GM21447 (cell line): ENCODE measurements around the gene RUBCN.
"Not testable (repeated sequence)": the region's sequence is repeated elsewhere in the genome, so short reads cannot be mapped to it uniquely, and the experiment has no call there.

Source experiments
- ATAC-seq: cut with Tn5 transposase; IDR thresholded peaks from one replicate; pipeline ENCODE4 v1.9.1; 2021; ENCODE audit not compliant: unreplicated experiment

Gene RUBCN

DNA sequence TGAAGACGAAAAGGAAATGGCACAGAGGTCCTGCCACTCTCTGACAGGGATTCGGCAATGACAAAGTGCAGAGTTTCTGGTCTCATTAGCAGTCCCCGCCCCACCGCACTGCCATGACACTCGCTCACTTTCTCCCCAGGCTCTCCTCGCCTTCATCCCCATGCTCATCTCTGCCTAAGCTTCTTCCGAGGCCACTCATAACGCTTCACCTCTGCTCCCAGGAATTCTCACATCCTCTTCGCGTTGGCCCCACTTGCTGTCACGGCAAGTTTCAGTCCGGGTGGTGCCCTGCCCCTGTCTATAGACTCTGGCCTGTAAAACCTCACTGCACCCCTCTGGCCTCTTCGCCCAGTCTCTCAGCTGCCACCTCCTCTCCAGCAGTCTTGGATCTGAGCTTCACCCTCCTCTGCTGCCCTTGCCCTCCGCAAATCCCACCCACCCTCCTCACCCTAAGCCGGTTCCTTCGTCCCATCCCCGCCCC is 654 bp downstream of the RUBCN start:
- peak; percentile 28 for ATAC-seq

DNA sequence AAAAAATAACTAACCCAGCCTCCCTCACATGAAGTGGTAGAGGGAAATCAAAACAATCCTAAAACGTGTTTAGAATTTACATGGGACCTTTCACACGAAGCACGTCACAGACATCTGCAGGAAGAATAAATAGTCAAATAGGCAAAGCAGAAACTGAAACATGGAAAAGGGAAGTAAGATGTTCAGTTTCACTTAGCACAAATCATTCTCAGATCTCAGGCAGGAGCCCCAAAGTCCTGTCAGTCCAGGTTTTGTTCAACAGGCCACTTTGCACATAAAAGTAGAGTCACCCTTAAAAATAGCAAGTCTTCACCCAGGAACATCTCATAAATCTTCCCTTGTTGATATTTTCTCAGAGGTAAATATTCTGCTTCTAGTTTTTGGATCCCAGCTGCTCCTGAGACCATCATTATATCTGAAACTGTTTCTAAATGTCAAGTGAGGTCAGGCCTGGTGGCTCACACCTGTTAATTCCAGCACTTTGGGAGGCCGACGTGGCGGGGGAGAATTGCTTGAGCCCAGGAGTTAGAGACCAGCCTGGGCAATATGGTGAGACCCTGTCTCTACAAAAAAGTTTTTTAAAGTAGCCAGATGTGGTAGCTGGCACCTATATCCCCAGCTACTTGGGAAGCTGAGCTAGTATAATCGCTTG is 1.9 kb downstream of the RUBCN start:
- ATAC-seq: peak; percentile 48

DNA sequence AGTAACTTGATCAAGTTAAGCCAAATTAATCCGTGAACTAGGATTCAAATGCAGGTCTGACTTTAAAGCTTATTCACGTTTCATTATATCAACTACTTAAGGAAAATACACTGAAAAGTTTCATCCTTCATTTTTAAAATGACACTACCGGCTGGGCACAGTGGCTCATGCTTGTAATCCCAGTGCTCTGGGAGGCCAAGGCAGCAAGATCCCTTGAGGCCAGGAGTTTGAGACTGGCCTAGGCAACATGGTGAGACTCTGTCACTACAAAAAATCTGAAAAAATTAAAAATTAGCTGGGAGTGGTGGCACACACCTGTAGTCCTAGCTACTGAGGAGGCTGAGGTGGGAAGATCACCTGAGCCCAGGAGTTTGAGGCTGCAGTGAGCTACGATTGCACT is 3.7 kb downstream of the RUBCN start:
- no peak for ATAC-seq

DNA sequence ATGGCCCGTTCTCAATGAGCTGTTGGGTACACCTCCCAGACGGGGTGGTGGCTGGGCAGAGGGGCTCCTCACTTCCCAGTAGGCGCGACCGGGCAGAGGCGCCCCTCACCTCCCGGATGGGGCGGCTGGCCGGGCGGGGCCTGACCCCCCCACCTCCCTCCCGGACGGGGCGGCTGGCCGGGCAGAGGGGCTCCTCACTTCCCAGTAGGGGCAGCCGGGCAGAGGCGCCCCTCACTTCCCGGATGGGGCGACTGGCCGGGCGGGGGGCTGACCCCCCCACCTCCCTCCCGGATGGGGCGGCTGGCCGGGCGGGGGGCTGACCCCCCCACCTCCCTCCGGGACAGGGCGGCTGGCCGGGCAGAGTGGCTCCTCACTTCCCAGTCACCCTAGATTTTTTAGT is 5.2 kb downstream of the RUBCN start:
- ATAC-seq: not testable (repeated sequence)

DNA sequence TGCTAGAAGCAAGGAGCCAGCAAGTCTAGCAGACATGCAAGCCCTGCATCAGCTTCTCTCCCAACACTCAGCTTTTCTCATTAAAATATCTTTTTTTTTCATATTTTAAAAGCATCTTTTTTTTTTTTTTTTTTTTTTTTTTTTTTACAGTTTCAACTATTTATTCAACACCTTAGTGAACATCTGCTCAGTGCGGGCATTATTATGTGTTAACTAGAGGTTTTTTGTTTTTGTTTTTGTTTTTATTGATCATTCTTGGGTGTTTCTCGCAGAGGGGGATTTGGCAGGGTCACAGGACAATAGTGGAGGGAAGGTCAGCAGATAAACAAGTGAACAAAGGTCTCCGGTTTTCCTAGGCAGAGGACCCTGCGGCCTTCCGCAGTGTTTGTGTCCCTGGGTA is 5.9 kb downstream of the RUBCN start:
- not testable (repeated sequence) for ATAC-seq

DNA sequence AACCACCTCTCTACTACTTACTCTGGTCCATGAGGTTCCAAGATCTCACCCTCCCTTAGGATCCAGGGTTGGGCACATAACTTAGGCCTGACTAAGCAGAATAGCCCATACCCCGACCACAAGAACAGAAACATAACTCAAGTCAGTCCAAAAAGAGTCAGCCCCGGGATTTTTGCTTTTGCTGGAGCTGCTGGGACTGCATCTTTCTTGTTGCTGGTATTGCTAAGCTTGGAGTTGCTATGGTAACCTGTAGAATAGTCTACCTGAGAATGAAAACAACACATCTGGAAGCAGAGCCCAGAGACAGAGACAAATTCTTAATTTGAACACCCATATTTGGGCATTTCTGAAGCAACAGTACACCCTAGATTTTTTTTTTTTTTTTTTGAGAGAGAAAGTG is 6.5 kb downstream of the RUBCN start:
- ATAC-seq: no peak

DNA sequence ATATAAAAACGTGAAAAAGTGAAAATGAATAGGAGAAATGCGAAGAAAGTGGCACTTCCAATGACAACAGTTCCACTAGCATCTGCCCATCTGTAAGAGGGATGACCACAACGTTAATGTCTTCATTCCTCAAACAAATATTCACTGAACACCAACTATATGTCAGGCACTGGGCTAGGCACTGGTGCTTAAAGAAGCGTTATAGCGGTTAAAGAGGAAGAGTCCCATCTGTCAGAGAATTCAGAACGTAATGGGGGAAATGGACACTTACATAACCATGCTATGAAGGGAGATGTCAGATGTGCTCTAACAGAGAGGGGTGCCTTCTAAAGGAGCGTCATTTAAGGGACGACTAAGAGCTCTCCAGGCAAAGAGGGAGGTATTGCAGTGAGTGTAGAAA is 8.2 kb downstream of the RUBCN start:
- no peak for ATAC-seq

DNA sequence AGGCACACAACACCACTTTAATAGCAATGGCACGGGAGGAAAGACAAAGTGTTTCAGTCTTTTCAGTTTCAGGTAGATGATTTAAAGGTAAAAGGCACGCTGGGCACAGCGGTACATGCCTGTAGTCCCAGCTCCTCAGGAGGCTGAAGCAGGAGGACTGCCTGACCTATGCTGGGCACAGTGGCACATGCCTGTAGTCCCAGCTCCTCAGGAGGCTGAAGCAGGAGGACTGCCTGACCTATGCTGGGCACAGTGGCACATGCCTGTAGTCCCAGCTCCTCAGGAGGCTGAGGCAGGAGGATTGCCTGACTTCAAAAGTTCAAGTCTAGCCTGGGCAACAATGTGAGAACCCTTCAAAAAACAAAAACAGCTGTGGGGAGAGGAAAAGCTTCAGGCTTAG is 8.8 kb downstream of the RUBCN start:
- ATAC-seq: not testable (repeated sequence)

DNA sequence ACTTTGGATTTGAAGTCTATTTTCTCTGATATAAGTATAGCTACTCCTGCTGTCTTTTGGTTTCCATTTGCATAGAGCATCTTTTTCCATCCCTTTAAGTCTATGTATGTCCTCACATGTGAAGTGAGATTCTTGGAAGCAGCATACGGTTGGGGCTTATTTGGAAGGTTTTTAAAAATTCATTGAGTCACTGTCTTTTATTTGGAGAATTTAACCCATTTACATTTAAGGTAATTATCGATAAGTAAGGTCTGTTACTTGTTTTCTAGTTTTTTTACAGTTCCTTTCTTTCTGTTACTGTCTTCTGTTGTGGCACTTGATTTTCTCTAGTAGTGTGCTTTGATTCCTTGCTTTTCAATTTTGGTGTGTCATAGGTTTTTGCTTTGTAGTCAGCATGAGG is 14.0 kb downstream of the RUBCN start:
- no peak for ATAC-seq

DNA sequence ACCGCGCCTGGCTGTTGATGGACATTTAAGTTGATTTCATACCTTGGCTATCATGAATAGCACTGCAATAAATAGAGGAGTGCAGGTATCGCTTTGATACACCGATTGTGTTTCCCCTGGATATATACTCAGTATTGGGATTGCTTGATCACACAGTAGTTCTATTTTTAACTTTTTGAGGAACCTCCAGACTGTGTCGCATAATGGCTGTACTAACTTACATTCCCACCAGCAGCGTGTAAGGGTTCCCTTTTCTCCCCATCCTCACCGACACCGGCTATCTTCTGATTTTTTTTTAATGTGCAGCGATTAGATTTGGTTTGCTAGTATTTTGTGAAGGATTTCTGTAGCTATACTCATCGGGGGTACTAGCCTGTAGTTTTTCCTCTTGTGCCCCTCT is 16.0 kb downstream of the RUBCN start:
- ATAC-seq: no peak

DNA sequence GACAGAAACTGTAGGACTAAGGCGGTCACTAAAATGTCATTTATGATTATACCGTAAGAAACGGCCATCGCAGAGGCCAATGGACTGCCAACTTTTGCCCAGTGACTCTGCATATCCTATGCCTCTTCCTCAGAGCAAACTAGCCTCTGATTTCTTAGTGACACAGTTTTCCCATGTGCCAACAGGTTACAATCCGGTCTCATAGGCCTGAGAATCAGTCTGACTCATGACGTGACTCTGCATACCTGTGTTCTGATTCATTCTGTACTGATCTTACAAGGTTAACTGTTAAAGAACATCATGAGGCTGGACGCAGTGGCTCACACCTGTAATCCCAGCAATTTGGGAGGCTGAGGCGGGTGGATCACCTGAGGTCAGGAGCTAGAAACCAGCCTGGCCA is 17.8 kb downstream of the RUBCN start:
- ATAC-seq: no peak

DNA sequence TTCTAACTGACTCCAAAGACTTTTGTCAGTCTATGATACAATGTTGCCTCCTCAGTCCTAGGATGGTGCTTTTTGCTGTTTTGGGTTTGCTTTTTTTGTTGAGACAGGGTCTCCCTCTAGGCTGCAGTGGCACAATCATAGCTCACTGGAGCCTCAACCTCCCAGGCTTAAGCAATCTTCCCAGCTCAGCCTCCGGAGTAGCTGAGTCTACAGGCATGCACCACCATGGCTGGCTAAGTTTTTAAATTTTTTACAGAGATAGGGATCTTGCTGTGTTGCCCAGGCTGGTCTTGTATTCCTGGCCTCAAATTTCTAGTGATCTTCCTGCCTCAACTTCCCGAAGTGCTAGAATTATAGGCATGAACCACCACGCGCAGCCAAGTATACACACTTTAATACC is 22.5 kb downstream of the RUBCN start:
- ATAC-seq: no peak

DNA sequence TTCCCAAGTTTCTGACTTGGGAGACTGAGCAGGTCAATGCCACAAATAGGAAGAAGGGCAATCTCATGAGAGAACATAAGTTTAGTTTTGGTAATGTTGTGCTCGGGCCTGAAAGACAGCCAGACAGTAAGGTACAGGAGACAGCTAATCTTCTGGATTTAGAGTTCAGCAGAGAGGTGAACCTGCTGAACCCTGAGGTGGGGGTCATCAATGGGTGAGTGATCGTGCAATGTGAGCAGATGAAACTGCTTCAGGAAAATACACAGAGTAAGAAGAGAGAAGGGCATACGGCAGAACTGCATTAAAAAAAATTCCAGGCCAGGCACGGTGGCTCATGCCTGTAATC is 23.3 kb downstream of the RUBCN start:
- ATAC-seq: peak; percentile 21

DNA sequence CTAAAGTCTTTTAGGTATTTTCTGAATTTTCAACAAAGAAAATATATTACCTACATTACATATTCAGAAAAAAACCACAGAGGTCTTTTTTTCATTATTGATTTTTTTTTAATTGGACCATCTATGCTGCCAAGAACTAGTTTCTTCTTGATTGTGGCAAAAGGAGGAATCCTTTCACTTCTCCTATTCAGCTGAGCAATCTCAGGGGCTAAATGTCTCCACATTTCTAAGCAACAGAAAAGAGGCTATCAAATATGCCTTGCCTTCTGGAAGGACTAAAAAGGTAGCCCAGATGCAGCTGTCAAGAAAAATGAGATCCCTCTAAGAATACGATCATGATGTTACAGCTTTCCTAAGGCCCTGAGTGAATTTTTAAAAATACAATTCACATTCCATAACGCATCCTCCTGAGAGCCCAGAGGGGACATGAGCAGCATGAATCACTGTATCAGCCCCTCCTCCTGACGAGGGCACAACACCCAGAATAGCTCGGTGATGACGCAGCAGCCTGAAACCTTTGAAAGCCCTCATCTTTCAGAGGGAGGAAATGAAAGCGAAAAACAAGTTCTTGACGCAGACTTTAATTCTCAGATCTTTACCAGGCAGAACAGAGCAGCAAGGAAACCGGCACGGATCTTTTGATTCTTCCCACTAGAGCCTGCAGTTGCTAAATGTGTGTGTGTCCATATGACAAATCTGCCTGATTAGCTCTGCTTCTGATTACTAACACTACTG is 24.6 kb downstream of the RUBCN start:
- peak; percentile 86 for ATAC-seq

DNA sequence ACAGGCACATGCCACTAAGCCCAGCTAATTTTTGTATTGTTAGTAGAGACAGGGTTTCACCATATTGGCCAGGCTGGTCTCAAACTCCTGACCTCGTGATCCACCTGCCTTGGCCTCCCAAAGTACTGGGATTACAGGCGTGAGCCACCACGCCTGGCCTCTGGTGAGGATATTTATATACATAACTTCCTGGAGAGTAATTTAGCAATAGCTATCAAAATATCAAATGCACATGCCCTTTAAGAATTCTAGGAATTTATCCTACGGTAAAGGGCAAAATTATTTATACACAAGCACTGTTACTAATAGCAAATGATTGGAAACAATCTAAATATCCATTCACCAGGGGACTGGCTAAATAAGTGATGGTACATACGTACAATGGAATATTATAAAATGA is 25.7 kb downstream of the RUBCN start:
- ATAC-seq: not testable (repeated sequence)

DNA sequence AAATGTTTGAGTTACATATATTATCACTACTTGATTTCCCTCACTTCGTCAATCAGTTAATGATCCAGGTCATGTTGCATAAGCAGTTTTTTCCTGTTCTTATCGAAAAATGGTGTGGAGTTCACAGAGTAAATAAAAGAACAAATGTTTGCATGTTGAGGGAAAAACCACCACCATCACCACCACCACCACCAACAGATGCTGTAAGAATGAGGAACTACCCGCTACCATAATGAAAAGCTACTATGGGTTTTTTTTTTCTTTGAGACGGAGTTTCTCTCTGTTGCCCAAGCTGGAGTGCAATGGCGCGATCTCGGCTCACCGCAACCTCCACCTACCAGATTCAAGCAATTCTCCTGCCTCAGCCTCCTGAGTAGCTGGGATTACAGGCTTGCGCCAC is 27.6 kb downstream of the RUBCN start:
- no peak for ATAC-seq

DNA sequence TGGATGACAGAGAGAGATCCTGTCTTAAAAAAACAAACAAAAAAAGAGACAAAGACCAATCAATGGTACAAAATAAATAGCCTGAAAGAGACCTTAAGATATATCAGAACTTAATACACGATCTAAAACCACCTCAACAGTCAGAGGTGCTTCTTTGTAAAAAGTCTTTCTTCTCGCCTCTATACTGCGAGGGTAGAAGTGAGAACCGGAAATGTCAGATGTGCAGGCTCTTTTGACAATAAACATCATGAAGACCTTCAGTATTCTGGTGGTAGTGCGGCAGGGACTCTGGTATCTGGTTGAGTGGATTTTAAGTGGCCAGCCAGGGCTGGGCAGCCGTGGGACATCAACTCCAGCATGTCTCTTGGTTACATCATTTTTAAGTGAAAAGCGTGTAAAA is 30.0 kb downstream of the RUBCN start:
- no peak for ATAC-seq

DNA sequence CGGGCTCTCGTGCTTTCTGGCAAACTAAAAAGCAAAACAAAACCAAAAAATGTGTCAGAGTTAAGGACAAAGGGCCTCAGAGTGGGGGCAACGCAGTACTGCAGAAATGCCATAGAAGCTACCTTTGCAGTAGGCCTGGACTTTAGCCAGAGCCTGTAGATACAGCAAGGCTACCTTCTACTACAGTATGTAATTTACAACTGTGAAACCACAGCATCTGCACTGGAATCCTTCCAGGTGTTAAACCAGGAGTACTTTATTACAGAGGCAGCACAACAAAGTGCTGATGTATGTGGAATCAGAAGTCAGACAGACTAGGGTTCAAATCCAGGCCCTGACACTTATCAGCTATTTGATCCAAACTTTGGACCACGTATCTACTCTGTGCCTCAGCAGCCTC is 34.9 kb downstream of the RUBCN start:
- ATAC-seq: no peak

DNA sequence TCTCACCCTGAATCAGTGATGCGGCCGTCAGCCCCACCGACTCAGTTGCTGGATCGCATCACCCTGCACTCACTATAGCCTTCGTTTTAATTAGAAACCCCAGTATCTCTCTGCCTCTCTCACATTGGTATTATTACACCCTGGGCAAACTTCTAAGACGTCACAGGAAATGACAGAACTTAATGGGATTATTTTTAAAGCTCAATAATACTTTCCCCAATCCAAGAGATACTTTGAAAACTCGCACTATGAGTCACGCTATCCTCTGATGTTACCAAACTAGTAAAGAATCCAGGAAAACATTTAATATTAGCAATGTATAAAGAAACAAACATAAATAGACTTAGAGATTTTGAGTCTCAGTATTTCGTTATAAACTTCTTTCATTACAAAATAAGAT is 36.6 kb downstream of the RUBCN start:
- no peak for ATAC-seq

DNA sequence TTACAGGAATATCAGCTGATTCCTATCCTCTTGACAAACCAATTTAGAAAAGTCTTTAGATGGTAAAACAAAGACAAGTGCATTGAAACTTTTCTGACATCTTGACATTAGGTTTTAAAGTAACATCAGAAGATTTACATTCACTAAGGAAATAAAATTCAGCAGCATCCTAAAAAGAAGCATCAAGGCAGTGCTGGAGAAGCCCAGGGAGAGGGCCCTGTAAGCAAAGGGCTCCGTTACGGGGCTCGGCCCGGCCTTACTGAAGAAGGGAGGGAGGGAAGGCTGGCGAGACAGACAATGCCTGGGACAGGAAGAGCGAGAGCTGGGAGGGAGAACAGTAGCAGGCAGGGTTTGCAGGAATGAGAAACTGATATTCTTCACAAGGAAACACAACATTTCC is 39.3 kb downstream of the RUBCN start:
- ATAC-seq: no peak

DNA sequence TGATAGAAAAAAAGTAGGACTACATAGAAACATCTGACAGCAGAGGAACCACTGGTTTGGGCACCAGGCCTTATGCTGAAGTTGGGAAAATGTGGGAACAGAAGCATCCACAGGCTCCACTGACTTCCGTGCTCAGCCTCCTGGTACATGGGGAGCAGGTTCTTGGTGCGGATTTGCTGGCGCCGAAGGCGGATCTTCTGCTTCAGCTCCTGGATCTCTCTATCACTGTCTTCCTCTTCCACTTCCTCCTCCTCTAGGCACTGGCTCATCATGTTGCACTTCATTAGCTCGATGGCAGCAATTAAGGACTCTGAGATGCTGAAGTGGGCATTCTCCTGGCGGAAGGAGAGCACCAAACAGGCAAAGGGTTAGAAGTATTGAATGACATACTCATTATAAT is 42.5 kb downstream of the RUBCN start:
- no peak for ATAC-seq

DNA sequence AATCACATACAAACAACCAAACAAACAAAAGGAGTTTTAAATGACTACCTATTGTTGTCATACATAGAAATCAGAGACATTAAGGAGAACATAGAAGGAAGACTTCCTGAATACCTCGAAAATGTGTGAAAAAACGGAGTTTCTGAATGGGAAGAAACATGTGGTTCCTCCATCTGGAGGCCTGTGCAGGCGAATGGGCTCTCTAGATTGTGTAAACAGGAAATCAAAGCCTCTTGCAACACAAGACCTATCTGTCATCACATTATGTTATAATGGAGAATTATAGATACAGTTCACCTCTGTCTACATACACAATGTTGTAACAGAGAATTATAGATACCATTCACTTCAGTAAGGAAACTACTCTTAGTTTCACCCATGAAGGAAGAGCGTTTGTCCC is 44.1 kb downstream of the RUBCN start:
- no peak for ATAC-seq

DNA sequence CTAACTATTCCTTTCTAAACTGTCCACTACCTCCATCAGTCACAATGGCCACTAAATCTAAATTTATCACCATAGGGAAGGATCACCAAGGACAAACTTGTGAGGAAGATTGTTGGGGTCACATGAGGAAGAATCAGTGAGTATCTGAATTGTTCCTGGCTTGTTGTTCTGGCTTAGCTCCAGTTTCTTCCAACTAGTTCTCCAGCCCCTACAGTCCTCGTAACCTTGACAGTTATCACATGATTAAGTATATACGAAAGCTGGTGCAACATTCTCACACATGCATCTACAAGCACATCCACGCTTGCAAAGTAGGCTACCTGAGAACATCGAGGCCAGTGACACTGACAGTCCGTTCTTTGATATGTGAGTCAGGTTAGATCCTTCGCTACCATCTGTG is 46.0 kb downstream of the RUBCN start:
- ATAC-seq: no peak
